ENCODE data around the gene OPHN1.

GRCh38 chrX:68416592-68416991 lies 16.7 kb downstream of the OPHN1 start:
- no peak for TF ChIP-seq CTCF (IDR thresholded peaks at IDR 0.05; ENCODE audit: low read length)
- no peak for TF ChIP-seq EZH2 (optimal IDR thresholded peaks at IDR 0.05; ENCODE audit: low read depth, low read length)

Measured in MM.1S (cell line).